OCI-LY3 (cell line): Measurements from ENCODE around the gene NOS2.

Experiments used
- H2AFZ ChIP-seq: fragments of 200-600, 300-600 bp; shearing (Covaris generic); 2 replicates; pipeline ENCODE4 v1.6.0; 2014; ENCODE audit warnings: antibody characterized with exemption, low read depth, low read length
- H3K27ac ChIP-seq: fragments of 200-600, 300-600 bp; sonication (generic); 2 replicates; pipeline ENCODE4 v1.5.1; 2014; ENCODE audit warnings: mild to moderate bottlenecking, low read length, moderate library complexity, mixed read lengths
- H3K27me3 ChIP-seq: fragments of 200-600, 300-600 bp; sonication (generic); 2 replicates; pipeline ENCODE4 v1.6.1; 2014; ENCODE audit warnings: low read depth, low read length, mixed read lengths
- H3K36me3 ChIP-seq: fragments of 200-600, 300-600 bp; sonication (generic); replicated peaks from 2 replicates; pipeline ENCODE3; 2014; ENCODE audit warnings: low read depth, low read length, mixed read lengths
- H3K4me1 ChIP-seq: fragments of 300-600, 200-600 bp; sonication (generic); 2 replicates; pipeline ENCODE4 v1.6.1; 2014; ENCODE audit warnings: low read length, mixed read lengths
- H3K4me2 ChIP-seq: fragments of 200-600, 300-600 bp; sonication (generic); 2 replicates; pipeline ENCODE4 v1.6.1; 2014; ENCODE audit warnings: low read length, mixed read lengths
- H3K4me3 ChIP-seq: fragments of 300-600, 200-600 bp; sonication (generic); 2 replicates; pipeline ENCODE4 v1.5.1; 2014; ENCODE audit warnings: antibody characterized with exemption, mild to moderate bottlenecking, low read length, moderate library complexity
- H3K79me2 ChIP-seq: fragments of 300-600, 200-600 bp; shearing (Covaris generic); 2 replicates; pipeline ENCODE4 v1.6.1; 2014; ENCODE audit warnings: mild to moderate bottlenecking, low read length, mixed read lengths
- H3K9ac ChIP-seq: fragments of 300-600, 200-600 bp; shearing (Covaris generic); 2 replicates; pipeline ENCODE4 v1.6.0; 2014; ENCODE audit warnings: mild to moderate bottlenecking, low read length, moderate library complexity
- H3K9me3 ChIP-seq: fragments of 200-600, 300-600 bp; shearing (Covaris generic); 2 replicates; pipeline ENCODE4 v1.6.1; 2014; ENCODE audit warnings: low read length, mixed read lengths; ENCODE audit not compliant: insufficient read depth
- H4K20me1 ChIP-seq: fragments of 200-600, 300-600 bp; sonication (generic); 2 replicates; pipeline ENCODE4 v1.6.1; 2016; ENCODE audit warnings: low read length, mixed read lengths; ENCODE audit not compliant: insufficient read depth
- EZH2phosphoT487 ChIP-seq: fragments of 200-600 bp; shearing (Covaris generic); IDR thresholded peaks from 2 replicates; pipeline ENCODE4 v1.6.1; 2018; ENCODE audit warnings: antibody characterized with exemption, mixed run types, low read depth
- TF ChIP-seq, protein P1 (sequence below): fragments of 200-600, 300-600 bp; sonication (generic); IDR thresholded peaks from 2 replicates; pipeline ENCODE4 v1.5.1; 2014; ENCODE audit warnings: antibody characterized with exemption, low read length, low read depth

The NOS2 gene

DNA sequence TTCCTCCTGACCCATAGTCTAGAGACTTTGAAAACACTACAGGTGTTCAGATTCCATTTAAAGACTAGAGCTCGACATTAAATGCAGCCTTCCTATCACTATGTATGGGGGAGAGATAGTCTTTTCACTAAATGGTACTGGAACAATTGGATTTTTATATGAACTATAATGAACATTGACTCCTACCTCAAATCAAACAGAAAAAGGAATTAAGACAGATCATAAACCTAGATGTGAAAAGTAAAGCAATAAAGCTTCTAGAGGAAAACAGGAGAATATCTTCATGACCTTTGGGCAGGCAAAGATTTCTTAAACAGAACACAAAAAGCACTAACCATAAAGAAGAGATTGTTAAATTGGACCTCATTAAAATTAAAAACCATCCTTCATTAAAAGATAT, 18.8 kb upstream of the NOS2 start:
- no peak overlapping the region for H3K27ac ChIP-seq
- no peaks in the 10 kb centered on the region for H3K4me1 ChIP-seq
- H2AFZ ChIP-seq: no peak overlapping the region

DNA sequence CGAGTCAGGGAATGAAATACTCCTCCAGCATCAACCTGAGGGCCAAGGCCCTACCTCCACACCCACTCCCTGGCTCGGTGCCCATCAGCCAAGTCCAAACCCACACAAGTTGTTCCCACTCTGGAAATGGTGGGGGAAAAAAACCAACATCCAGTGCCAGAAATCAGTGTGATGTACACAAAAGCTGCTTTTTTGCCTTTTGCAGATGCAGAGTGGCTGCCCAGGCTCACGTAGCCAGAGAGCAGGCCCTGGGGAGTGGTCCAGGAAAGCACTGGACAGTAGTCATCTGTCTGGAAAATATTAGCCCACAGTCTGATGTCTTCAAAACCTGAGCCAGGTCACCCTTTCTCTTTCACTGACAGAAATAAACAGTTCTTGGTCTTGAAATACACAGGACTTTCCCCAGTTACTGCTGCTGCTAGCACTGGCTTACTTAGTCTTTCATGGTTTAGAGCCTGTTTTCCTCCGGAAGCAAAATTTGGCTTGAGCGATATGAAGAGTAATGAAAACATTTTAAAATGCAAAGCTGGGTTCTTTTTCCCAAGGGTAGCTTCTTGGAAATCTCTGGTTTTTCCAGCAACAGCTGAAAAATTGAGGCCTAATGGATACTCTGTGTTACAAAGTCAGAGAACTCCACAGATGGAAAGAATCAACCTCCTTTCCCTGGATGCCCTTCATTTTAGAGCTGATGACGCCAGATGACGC, 18.2 kb upstream of the NOS2 start:
- no peak overlapping the region for H3K4me3 ChIP-seq
- no peak overlapping the region for H2AFZ ChIP-seq
- H3K9me3 ChIP-seq: no peaks in the 10 kb centered on the region
- no peaks in the 10 kb centered on the region for H3K36me3 ChIP-seq
- no peaks in the 10 kb centered on the region for H3K79me2 ChIP-seq
- H3K4me2 ChIP-seq: no peak overlapping the region
- no peak overlapping the region for H3K27ac ChIP-seq
- no peaks in the 10 kb centered on the region for H4K20me1 ChIP-seq
- H3K27me3 ChIP-seq: no peaks in the 10 kb centered on the region
- no peak overlapping the region for H3K9ac ChIP-seq
- TF ChIP-seq, protein P1, sequence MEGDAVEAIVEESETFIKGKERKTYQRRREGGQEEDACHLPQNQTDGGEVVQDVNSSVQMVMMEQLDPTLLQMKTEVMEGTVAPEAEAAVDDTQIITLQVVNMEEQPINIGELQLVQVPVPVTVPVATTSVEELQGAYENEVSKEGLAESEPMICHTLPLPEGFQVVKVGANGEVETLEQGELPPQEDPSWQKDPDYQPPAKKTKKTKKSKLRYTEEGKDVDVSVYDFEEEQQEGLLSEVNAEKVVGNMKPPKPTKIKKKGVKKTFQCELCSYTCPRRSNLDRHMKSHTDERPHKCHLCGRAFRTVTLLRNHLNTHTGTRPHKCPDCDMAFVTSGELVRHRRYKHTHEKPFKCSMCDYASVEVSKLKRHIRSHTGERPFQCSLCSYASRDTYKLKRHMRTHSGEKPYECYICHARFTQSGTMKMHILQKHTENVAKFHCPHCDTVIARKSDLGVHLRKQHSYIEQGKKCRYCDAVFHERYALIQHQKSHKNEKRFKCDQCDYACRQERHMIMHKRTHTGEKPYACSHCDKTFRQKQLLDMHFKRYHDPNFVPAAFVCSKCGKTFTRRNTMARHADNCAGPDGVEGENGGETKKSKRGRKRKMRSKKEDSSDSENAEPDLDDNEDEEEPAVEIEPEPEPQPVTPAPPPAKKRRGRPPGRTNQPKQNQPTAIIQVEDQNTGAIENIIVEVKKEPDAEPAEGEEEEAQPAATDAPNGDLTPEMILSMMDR: no peak
- no peak for TF ChIP-seq EZH2phosphoT487
- H3K4me1 ChIP-seq: no peaks in the 10 kb centered on the region

More for the DNA sequence above, 18.8 kb upstream of the NOS2 start:
- Histone ChIP-seq H3K4me2 (no peak overlapping the region), H3K4me3 (no peak overlapping the region), H3K27me3 (no peaks in the 10 kb centered on the region), H3K9me3 (no peaks in the 10 kb centered on the region), H3K79me2 (no peaks in the 10 kb centered on the region), H3K36me3 (no peaks in the 10 kb centered on the region), H4K20me1 (no peaks in the 10 kb centered on the region), H3K9ac (no peak overlapping the region)
- TF ChIP-seq EZH2phosphoT487: no peak
- TF ChIP-seq, protein P1: no peak

DNA sequence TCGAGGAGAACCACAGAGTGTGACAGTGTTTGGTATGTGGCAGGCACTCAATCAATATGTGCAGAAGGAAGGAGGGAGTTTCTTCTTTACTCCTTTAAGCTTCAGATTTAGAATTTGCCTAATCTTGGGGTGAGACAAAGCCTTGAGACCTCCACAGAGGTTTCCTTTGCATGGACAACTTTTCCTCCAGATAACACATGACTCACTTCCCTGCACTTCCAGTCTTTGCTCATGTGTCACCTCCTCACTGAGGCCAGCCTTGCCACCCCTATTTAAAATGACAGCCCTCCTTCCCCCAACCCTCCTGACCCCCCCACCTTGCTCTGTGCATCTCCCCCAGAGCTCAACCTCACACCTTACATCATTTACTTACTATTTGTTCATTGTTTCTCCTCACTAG, 17.4 kb upstream of the NOS2 start:
- H3K27me3 ChIP-seq: no peaks in the 10 kb centered on the region
- H3K79me2 ChIP-seq: no peaks in the 10 kb centered on the region
- no peaks in the 10 kb centered on the region for H3K36me3 ChIP-seq
- no peaks in the 10 kb centered on the region for H4K20me1 ChIP-seq
- no peaks in the 10 kb centered on the region for H3K4me1 ChIP-seq
- no peak overlapping the region for H3K9ac ChIP-seq
- no peak overlapping the region for H3K4me3 ChIP-seq
- H3K4me2 ChIP-seq: no peak overlapping the region
- H2AFZ ChIP-seq: no peak overlapping the region
- H3K9me3 ChIP-seq: no peaks in the 10 kb centered on the region
- no peak overlapping the region for H3K27ac ChIP-seq
- TF ChIP-seq, protein P1: no peak
- TF ChIP-seq EZH2phosphoT487: no peak

DNA sequence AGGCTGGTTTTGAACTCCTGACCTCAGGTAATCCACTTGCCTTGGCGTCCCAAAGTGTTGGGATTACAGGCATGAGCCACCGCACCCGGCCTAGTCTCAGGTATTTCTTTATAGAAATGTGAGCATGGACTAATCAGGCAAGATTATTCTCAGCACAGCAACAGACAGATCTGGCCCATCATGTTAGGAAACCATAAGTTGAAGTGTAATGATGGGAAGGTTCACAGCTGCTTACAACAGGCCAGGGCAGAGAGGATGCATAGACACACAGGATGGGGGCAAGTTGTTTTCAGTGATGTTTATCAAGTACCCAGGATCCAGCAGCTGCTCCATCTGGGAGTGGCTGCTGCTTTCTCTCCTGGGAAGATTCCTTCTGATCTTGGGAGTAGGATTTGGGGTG, 16.6 kb upstream of the NOS2 start:
- Histone ChIP-seq H3K4me3 (no peak overlapping the region), H3K9ac (no peak overlapping the region), H3K36me3 (no peaks in the 10 kb centered on the region), H3K4me2 (no peak overlapping the region), H3K27me3 (no peaks in the 10 kb centered on the region), H3K9me3 (no peaks in the 10 kb centered on the region), H2AFZ (no peak overlapping the region), H3K79me2 (no peaks in the 10 kb centered on the region), H3K27ac (no peak overlapping the region), H3K4me1 (no peaks in the 10 kb centered on the region), H4K20me1 (no peaks in the 10 kb centered on the region)
- TF ChIP-seq, protein P1: no peak
- no peak for TF ChIP-seq EZH2phosphoT487
